Measurements from ENCODE around the gene BLACAT1.

The BLACAT1 gene

GRCh38 chr1:205455581-205456382 lies at the start of gene BLACAT1:
Gene BLACAT1, minus strand, starts transcription at chr1:205456045.
- no peak for DNase-seq

GRCh38 chr1:205505076-205505729 lies 49.4 kb upstream of the BLACAT1 start:
- DNase-seq: no peak

- peak; percentile 77 for DNase-seq
These were observed 48.6 kb upstream of the BLACAT1 start, which contains the start of gene CDK18 for GRCh38 chr1:205504311-205505075. Gene CDK18, plus strand, starts transcription at chr1:205504669. Its CDS starts 18,499 bp downstream, at chr1:205523168.

- DNase-seq: no peak
These were observed 47.1 kb upstream of the BLACAT1 start for GRCh38 chr1:205502992-205503391.

GRCh38 chr1:205502111-205502810 lies 46.4 kb upstream of the BLACAT1 start:
- DNase-seq: no peak

- DNase-seq: no peak
These were observed 44.7 kb upstream of the BLACAT1 start for GRCh38 chr1:205500240-205501233.

GRCh38 chr1:205499789-205500188 lies 43.9 kb upstream of the BLACAT1 start:
- no peak for DNase-seq

GRCh38 chr1:205497351-205497750 lies 41.5 kb upstream of the BLACAT1 start:
- no peak for DNase-seq

- DNase-seq: no peak
These were observed 40.8 kb upstream of the BLACAT1 start for GRCh38 chr1:205496661-205497060.

- no peak for DNase-seq
These were observed 39.5 kb upstream of the BLACAT1 start for GRCh38 chr1:205495237-205495823.

- no peak for DNase-seq
These were observed 38.3 kb upstream of the BLACAT1 start for GRCh38 chr1:205494115-205494514.

GRCh38 chr1:205493241-205494085 lies 37.6 kb upstream of the BLACAT1 start:
- DNase-seq: peak; percentile 81

GRCh38 chr1:205492774-205493173 lies 36.9 kb upstream of the BLACAT1 start:
- DNase-seq: no peak

GRCh38 chr1:205492201-205492667 lies 36.4 kb upstream of the BLACAT1 start:
- DNase-seq: no peak

- no peak for DNase-seq
These were observed 35.9 kb upstream of the BLACAT1 start for GRCh38 chr1:205491794-205492193.

GRCh38 chr1:205488074-205488723 lies 32.4 kb upstream of the BLACAT1 start:
- DNase-seq: peak; percentile 62

GRCh38 chr1:205486258-205486657 lies 30.4 kb upstream of the BLACAT1 start:
- no peak for DNase-seq

- DNase-seq: peak; percentile 66
These were observed 29.4 kb upstream of the BLACAT1 start for GRCh38 chr1:205484985-205485967.

Data from EL (cell line).